ENCODE results near the gene HOXC6.

The HOXC6 gene

GRCh38 chr12:54016051-54016450 is 12.2 kb upstream of the HOXC6 start:
- DNase-seq, result no peak

GRCh38 chr12:54016478-54016964 is 11.7 kb upstream of the HOXC6 start:
- no peak for DNase-seq

GRCh38 chr12:54017027-54017788 is 11.0 kb upstream of the HOXC6 start:
- DNase-seq, result no peak

GRCh38 chr12:54017878-54018467 is 10.3 kb upstream of the HOXC6 start:
- DNase-seq, result no peak

GRCh38 chr12:54018468-54018984 is 9.7 kb upstream of the HOXC6 start:
- no peak for DNase-seq

GRCh38 chr12:54019091-54019811 is 9.0 kb upstream of the HOXC6 start:
- no peak for DNase-seq

GRCh38 chr12:54019924-54020590 is 8.2 kb upstream of the HOXC6 start:
- no peak for DNase-seq

GRCh38 chr12:54020591-54021405 is 7.4 kb upstream of the HOXC6 start:
- no peak for DNase-seq

GRCh38 chr12:54021432-54022013 is 6.7 kb upstream of the HOXC6 start:
- DNase-seq, result no peak

- DNase-seq, result no peak
Observed at GRCh38 chr12:54022960-54023884, 5.0 kb upstream of the HOXC6 start.

GRCh38 chr12:54024127-54024526 is 4.1 kb upstream of the HOXC6 start:
- no peak for DNase-seq

- DNase-seq, result no peak
Observed at GRCh38 chr12:54024581-54025305, 3.5 kb upstream of the HOXC6 start.

- DNase-seq, result no peak
Observed at GRCh38 chr12:54025499-54026405, 2.5 kb upstream of the HOXC6 start.

GRCh38 chr12:54026640-54027441 is 1.4 kb upstream of the HOXC6 start:
- no peak for DNase-seq

GRCh38 chr12:54027442-54027786 is 826 bp upstream of the HOXC6 start:
- no peak for DNase-seq

GRCh38 chr12:54029529-54030441 is 1.5 kb downstream of the HOXC6 start:
- no peak for DNase-seq

GRCh38 chr12:54030442-54030801 is 2.2 kb downstream of the HOXC6 start:
- DNase-seq, result no peak

Data from inflammatory macrophage treated with lipopolysaccharide for 1 hour (primary cell).